IPS-18a (cell line): ENCODE results near the gene ERVMER34-1.

Experiments
- H3K27ac ChIP-seq: one replicate; pipeline ENCODE4 v1.5.1; 2013; ENCODE audit warnings: low read length
- H3K27me3 ChIP-seq: one replicate; pipeline ENCODE4 v1.6.1; 2013; ENCODE audit warnings: mild to moderate bottlenecking, low read length; ENCODE audit not compliant: control insufficient read depth, insufficient read depth
- H3K36me3 ChIP-seq: one replicate; pipeline ENCODE4 v1.6.1; 2013; ENCODE audit warnings: low read depth, low read length; ENCODE audit not compliant: control insufficient read depth
- H3K4me1 ChIP-seq: one replicate; pipeline ENCODE4 v1.6.1; 2013; ENCODE audit warnings: low read depth, low read length; ENCODE audit not compliant: control insufficient read depth
- H3K4me3 ChIP-seq: one replicate; pipeline ENCODE4 v1.5.1; 2013; ENCODE audit warnings: low read length
- H3K9ac ChIP-seq: one replicate; pipeline ENCODE4 v1.6.1; 2013; ENCODE audit warnings: mild to moderate bottlenecking, low read length, moderate library complexity
- H3K9me3 ChIP-seq: one replicate; pipeline ENCODE4 v1.6.1; 2013; ENCODE audit warnings: low read depth, low read length; ENCODE audit not compliant: control insufficient read depth

ERVMER34-1 gene

DNA sequence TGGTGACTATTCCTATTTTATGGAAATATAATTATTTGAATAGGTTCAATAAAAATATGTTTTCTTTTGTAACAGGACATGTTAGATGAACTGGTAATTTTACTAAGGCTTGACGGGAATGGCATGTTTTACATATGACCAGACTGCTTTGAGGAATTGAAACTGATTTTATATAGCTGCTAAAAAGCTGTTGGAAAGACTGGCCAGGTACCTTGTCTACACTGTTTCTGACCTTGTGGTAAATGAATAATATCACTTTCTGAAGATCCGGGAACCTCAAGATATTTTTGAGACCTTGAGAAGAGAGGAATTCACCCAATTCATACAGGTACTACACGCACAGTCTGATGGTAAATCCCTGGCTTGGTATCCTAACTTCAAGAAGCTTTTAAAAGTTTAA is 50.0 kb downstream of the ERVMER34-1 start:
- H3K9ac ChIP-seq = no peak overlapping the region
- no peaks in the 10 kb centered on the region for H3K36me3 ChIP-seq

DNA sequence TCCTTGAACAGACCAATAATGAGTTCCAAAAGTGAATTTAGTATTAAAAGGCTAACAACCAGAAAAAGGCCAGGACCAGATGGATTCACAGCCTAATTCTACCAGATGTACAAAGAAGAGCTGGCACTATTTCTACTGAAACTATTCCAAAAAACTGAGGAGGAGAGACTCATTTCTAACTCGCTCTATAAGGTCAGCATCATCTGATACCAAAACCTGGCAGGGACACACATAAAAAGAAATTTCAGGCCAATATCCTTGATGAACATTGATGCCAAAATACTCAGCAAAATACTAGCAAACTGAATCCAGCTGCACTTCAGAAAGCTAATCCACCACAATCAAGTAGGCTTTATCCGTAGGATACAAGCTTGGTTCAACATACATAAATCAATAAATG is 56.3 kb downstream of the ERVMER34-1 start:
- H3K4me3 ChIP-seq = no peak overlapping the region
- no peaks in the 10 kb centered on the region for H3K36me3 ChIP-seq
- H3K27ac ChIP-seq = no peak overlapping the region
- no peaks in the 10 kb centered on the region for H3K27me3 ChIP-seq
- H3K4me1 ChIP-seq = peaks cover 2% of the 10 kb centered on the region
- H3K9me3 ChIP-seq = no peaks in the 10 kb centered on the region
- H3K9ac ChIP-seq = no peak overlapping the region

More for the DNA sequence above, 50.0 kb downstream of the ERVMER34-1 start:
- no peaks in the 10 kb centered on the region for H3K27me3 ChIP-seq
- H3K4me3 ChIP-seq = no peak overlapping the region
- no peak overlapping the region for H3K27ac ChIP-seq
- no peaks in the 10 kb centered on the region for H3K9me3 ChIP-seq
- no peaks in the 10 kb centered on the region for H3K4me1 ChIP-seq

DNA sequence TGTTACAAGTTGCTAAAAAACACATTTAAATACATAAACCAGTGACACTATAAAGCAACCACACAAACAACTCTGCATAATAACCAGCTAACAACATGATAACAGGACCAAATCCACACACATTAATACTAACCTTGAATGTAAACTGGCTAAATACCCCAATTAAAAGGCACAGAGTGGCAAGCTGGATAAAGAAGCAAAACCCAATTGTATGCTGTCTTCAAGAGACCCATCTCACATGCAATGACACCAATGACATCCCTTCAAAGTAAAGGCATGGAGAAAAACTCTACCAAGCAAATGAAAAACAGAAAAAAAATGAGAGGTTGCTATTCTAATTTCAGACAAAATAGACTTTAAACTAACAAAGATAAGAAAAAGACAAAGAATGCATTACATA is 57.7 kb downstream of the ERVMER34-1 start:
- no peak overlapping the region for H3K9ac ChIP-seq
- no peaks in the 10 kb centered on the region for H3K36me3 ChIP-seq
- H3K4me1 ChIP-seq = peaks cover 2% of the 10 kb centered on the region
- H3K27me3 ChIP-seq = no peaks in the 10 kb centered on the region
- H3K27ac ChIP-seq = no peak overlapping the region
- H3K4me3 ChIP-seq = no peak overlapping the region
- H3K9me3 ChIP-seq = no peaks in the 10 kb centered on the region
